IPS-18c (cell line): ENCODE results near the gene GPR157.
"Not testable (repeated sequence)": the region's sequence is repeated elsewhere in the genome, so short reads cannot be mapped to it uniquely, and the experiment has no call there.

Experiments
- H3K4me3 ChIP-seq: 2 replicates; pipeline ENCODE4 v1.7.0; 2013; ENCODE audit warnings: low read depth, mild to moderate bottlenecking, low read length, moderate library complexity; ENCODE audit not compliant: insufficient read depth
- H3K9me3 ChIP-seq: one replicate; pipeline ENCODE4 v1.6.1; 2013; ENCODE audit warnings: mild to moderate bottlenecking, low read length, moderate library complexity; ENCODE audit not compliant: control insufficient read depth, insufficient read depth

The GPR157 gene

DNA sequence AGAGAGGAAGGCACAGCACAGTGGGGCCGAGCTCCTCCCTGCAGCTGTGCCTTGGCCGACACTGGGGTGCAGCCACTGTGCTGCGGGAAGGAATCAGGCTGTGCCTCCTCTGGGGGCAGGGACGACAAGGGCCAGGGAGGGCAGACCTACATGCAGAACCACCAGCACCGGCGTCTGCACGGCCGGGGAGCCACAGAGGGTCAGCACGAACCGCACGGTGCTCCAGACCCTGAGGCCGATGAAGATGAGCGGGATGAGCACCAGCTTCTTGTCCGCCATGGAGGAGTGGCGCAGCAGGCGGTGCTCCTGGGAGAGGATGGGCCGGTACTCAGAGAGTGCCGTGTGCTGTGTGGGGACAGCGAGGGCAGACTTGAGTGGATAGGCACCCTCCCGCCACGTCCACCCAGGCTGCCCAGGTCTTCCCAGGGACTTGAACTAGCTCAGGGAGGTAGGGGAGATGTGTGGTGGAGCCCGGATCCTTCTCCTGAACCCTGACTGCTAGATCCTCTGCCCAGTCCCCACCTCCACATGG, 23.5 kb downstream of the GPR157 start:
- Histone ChIP-seq H3K9me3 (no peaks in the 10 kb centered on the region), H3K4me3 (no peak overlapping the region)

GRCh38 chr1:9101510-9102146, 27.3 kb downstream of the GPR157 start:
- H3K9me3 ChIP-seq: no peaks in the 10 kb centered on the region

GRCh38 chr1:9100471-9101043, 28.3 kb downstream of the GPR157 start:
- H3K4me3 ChIP-seq: no peak overlapping the region
- H3K9me3 ChIP-seq: peaks cover 3% of the 10 kb centered on the region

More at GRCh38 chr1:9101510-9102146, 27.3 kb downstream of the GPR157 start:
- H3K4me3 ChIP-seq: no peak overlapping the region

DNA sequence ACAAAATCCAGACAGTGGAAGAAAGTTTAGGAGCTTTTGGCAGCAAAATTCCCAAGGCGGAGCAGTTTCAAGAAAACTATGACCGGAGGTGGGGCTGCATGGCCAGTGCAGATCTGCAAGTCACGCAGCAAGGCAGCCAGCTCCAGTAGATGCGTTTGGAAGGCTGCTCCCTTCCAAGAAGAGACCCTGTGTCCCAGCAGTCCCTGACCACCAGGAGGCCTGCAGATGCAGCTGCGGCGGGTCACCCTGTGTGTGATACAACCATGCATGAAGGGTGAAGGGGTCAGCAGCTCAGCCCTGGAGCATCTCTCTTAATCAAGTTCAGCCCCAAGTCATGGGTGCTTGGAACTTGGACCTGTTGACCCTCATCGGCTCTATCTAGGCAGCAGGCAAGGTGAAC, 29.3 kb downstream of the GPR157 start:
- H3K9me3 ChIP-seq: peaks cover 3% of the 10 kb centered on the region
- no peak overlapping the region for H3K4me3 ChIP-seq

GRCh38 chr1:9097947-9098705, 30.8 kb downstream of the GPR157 start:
- peaks cover 3% of the 10 kb centered on the region for H3K9me3 ChIP-seq
- no peak overlapping the region for H3K4me3 ChIP-seq

DNA sequence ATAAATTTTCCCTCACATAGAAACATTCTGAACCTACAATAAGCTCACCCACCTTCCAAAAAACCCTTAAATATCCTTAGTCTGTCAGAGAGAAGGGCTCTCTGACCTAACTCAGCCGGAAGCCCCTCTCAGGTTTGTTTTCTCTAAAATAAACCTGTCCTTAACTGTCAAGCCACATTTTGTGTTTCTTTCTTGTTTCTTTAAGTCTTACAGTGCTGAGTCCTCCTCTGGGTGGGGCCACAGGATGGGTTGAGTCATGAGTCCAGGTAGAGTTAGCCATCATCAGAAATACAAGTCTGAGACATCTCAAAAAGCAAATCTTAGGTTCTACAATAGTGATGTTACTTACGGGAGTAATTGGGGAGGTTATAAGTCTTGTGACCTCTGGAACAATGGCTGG, 33.1 kb downstream of the GPR157 start:
- H3K9me3 ChIP-seq: peaks cover 3% of the 10 kb centered on the region
- H3K4me3 ChIP-seq: no peak overlapping the region

GRCh38 chr1:9093996-9094595, 34.8 kb downstream of the GPR157 start:
- H3K4me3 ChIP-seq, H3K9me3 ChIP-seq: not testable (repeated sequence)

GRCh38 chr1:9093581-9093980, 35.3 kb downstream of the GPR157 start:
- Histone ChIP-seq H3K4me3 (no peak overlapping the region), H3K9me3 (peaks cover 3% of the 10 kb centered on the region)

GRCh38 chr1:9093091-9093490, 35.8 kb downstream of the GPR157 start:
- Histone ChIP-seq H3K4me3 (no peak overlapping the region), H3K9me3 (peaks cover 3% of the 10 kb centered on the region)

DNA sequence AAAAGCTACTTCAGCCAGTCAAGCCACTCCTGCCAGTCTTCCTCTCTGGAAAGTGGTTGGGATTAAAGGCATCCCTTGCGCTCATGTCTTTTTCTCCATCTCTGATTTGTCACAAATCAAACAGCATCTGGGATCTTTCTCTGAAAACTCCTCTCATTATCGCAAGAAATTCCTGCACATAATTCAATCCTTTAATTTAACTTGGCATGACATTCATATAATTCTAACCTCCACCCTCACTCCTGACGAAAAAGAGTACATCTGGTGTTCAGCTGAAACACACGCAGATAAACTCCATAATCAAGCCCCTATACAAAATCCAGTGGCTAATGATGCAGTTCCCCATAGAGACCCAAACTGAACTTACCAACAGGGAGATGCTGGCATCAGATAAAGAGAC, 40.1 kb downstream of the GPR157 start:
- Histone ChIP-seq H3K9me3 (no peaks in the 10 kb centered on the region), H3K4me3 (no peak overlapping the region)

DNA sequence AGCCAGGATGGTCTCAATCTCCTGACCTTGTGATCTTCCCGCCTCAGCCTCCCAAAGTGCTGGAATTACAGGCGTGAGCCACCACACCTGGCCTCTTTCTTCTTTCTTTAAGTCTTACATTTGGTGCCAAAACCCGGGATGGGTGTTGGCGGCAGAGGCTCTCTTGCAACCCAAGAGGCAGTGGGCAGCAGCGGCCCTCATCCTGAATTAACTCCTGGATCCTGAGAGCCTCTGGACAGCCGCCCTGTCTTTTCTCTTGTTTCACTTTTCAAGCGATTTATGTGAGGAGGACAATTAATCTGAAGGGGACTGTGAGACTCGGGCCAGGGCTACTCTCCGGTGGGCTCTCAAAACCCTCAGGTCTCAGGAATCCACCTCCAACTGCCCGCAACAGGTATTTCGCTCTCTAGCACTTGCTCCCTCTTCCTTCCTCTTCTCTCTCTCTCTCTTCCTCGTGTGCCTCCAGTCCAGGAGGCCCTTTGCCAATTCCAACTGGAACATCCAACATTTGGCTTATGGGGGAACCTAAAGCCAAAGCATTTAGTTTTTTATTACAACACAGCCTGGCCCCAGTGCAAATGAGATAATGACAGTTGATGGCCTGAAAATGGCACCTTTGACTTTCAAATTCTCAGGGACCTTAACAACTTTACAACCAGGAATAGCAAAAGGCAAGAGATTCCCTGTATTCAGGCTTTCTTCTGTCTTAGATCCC, 41.3 kb downstream of the GPR157 start:
- no peak overlapping the region for H3K4me3 ChIP-seq
- no peaks in the 10 kb centered on the region for H3K9me3 ChIP-seq

DNA sequence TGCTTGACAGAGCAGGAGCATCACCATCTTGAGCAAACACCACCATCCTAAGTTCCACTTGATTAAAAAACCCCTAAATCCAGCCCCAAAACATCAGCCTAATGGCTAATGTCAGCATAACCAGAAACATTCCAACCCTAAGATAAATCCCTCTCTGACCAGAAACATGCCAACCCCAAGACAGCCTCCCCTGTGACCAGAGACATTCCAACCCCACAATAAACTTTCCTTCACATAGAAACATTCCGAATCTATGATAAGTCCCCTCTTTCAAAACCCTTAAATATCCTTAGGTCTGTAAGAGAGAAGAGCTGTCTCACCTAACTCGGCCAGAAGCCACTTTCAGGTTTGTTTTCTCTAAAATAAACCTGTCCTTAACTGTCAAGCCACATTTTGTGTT, 42.1 kb downstream of the GPR157 start:
- Histone ChIP-seq H3K9me3 (no peaks in the 10 kb centered on the region), H3K4me3 (no peak overlapping the region)

- H3K9me3 ChIP-seq: no peaks in the 10 kb centered on the region
- no peak overlapping the region for H3K4me3 ChIP-seq
Observed at GRCh38 chr1:9086045-9086444, 42.9 kb downstream of the GPR157 start.

DNA sequence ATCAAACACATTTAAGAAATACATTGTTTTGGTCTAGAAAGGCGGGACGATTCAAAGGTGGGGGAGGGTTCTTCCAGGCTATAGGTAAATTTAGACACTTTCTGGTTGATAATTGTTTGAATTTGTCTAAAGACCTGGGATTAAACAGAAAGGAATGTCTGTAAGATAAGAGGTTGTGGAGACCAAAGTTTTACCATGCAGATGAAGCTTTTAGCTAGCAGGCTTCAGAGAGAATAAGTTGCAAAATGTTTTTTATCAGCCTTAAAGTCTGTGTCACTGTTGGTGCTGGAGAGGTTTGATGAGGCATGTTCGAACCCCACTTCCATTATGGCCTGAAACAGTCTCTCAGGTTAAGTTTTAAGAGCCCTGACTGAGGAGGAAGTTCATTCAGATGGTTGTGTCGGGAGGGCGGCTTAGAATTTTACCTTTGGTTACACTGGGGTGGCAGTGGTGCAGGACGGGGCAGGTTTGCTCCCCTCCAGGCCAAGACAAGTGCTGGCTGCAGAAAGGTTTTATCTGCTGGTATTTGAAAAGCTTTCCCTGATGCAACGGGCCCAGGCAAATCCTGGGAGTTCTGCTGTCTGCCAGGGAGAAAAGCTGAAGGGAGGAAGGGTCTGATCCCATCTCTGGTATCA, 43.5 kb downstream of the GPR157 start:
- Histone ChIP-seq H3K9me3 (no peaks in the 10 kb centered on the region), H3K4me3 (no peak overlapping the region)

DNA sequence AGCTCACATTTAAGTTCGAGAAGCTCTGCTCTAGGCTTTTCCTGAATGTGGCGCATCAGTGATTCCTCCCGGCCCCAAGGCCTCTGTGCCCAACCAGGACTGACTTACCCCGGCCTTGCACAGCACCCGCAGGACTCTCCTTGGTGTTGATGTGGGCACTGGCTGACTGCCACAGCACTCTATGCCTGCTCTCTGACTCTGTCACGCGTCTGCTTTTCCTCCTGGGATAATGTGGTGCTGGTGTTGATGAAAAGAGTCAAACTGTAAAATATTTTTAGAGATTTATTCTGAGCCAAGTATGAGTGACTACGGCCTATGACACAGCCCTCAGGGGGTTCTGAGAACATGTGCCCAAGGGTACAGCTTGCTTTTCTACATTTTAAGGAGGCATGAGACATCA, 44.0 kb downstream of the GPR157 start:
- Histone ChIP-seq H3K4me3 (no peak overlapping the region), H3K9me3 (no peaks in the 10 kb centered on the region)

GRCh38 chr1:9081473-9081872, 47.4 kb downstream of the GPR157 start:
- no peaks in the 10 kb centered on the region for H3K9me3 ChIP-seq
- no peak overlapping the region for H3K4me3 ChIP-seq
